Urinary bladder (tissue), 4 donors: Measurements from ENCODE around the gene NUDT21. TPM values are rescaled to one million over a fixed set of nuclear protein-coding genes. Genes with fewer than 3 reads are reported as not detected.

Experiments
- DNase-seq: peaks from one replicate; pipeline ENCODE4 v3.0.0-alpha.2; 2015; ENCODE audit errors: extremely low spot score
- H3K27ac ChIP-seq: one replicate; pipeline ENCODE4 v1.5.1; 2013; ENCODE audit warnings: low read depth, mild to moderate bottlenecking, moderate library complexity
- H3K36me3 ChIP-seq: one replicate; pipeline ENCODE4 v1.6.1; 2013; ENCODE audit warnings: mild to moderate bottlenecking, moderate library complexity; ENCODE audit not compliant: insufficient read depth
- H3K4me1 ChIP-seq: one replicate; pipeline ENCODE4 v1.6.1; 2013; ENCODE audit warnings: mild to moderate bottlenecking, moderate library complexity; ENCODE audit not compliant: insufficient read depth
- H3K4me3 ChIP-seq: one replicate; pipeline ENCODE4 v1.5.1; 2013; ENCODE audit warnings: low read depth, low read length
- WGBS: extraction: QIAGEN DNeasy Blood & Tissue Kit; methylation state at CpG from one replicate; pipeline ENCODE4 v1.1.7; 2013; 5-methylcytosine and 5-hydroxymethylcytosine counted together
- polyA plus RNA-seq: library from polyadenylated mRNA; stranded (reverse); fragments of 200-250 nt; gene quantifications from one replicate; pipeline ENCODE4 v1.2.3, GENCODE V29; 2013
- total RNA-seq: library from RNA; depleted of rRNA; stranded (reverse); fragments of >200 nt; gene quantifications from one replicate; pipeline ENCODE4 v1.2.3, GENCODE V29; 2014
- donor health status: healthy with polysubstance abuse.
- donor health status: healthy.

The NUDT21 gene
- total and polyA plus RNA-seq, 2 donors, result 47.3 to 144 TPM

- no peak for DNase-seq
Observed at GRCh38 chr16:56477096-56477878, 26.2 kb upstream of the NUDT21 start.

GRCh38 chr16:56475201-56475600 is 24.1 kb upstream of the NUDT21 start:
- 86% methylated on average over 2 of the region's 2 CpGs for WGBS
- no peaks in the 10 kb centered on the region for H3K4me1 ChIP-seq
- DNase-seq, result no peak
- no peak overlapping the region for H3K27ac ChIP-seq
- H3K4me3 ChIP-seq, result no peak overlapping the region
- peaks cover 10% of the 10 kb centered on the region for H3K36me3 ChIP-seq

More at GRCh38 chr16:56477096-56477878, 26.2 kb upstream of the NUDT21 start:
- peaks cover 5% of the 10 kb centered on the region for H3K36me3 ChIP-seq
- H3K4me3 ChIP-seq, result no peak overlapping the region
- no peak overlapping the region for H3K27ac ChIP-seq
- no peaks in the 10 kb centered on the region for H3K4me1 ChIP-seq
- WGBS, result 89% methylated on average over 2 of the region's 2 CpGs

GRCh38 chr16:56470666-56471065 is 19.5 kb upstream of the NUDT21 start:
- 90% methylated on average over 1 of the region's 1 CpG for WGBS
- Histone ChIP-seq H3K4me3 (no peak overlapping the region), H3K27ac (no peak overlapping the region), H3K36me3 (peaks cover 11% of the 10 kb centered on the region), H3K4me1 (no peaks in the 10 kb centered on the region)
- no peak for DNase-seq

GRCh38 chr16:56470232-56470631 is 19.1 kb upstream of the NUDT21 start:
- peaks cover 11% of the 10 kb centered on the region for H3K36me3 ChIP-seq
- no peak overlapping the region for H3K27ac ChIP-seq
- 87% methylated on average over 3 of the region's 3 CpGs for WGBS
- H3K4me3 ChIP-seq, result no peak overlapping the region
- no peak for DNase-seq
- no peaks in the 10 kb centered on the region for H3K4me1 ChIP-seq

GRCh38 chr16:56469748-56470147 is 18.6 kb upstream of the NUDT21 start:
- no peak for DNase-seq
- Histone ChIP-seq H3K27ac (no peak overlapping the region), H3K4me3 (no peak overlapping the region), H3K4me1 (no peaks in the 10 kb centered on the region), H3K36me3 (peaks cover 9% of the 10 kb centered on the region)
- 94% methylated on average over 7 of the region's 7 CpGs for WGBS

GRCh38 chr16:56468800-56469199 is 17.7 kb upstream of the NUDT21 start:
- DNase-seq, result no peak
- no peaks in the 10 kb centered on the region for H3K4me1 ChIP-seq
- H3K36me3 ChIP-seq, result peaks cover 8% of the 10 kb centered on the region
- H3K27ac ChIP-seq, result no peak overlapping the region
- H3K4me3 ChIP-seq, result no peak overlapping the region

- no peak overlapping the region for H3K4me3 ChIP-seq
- H3K4me1 ChIP-seq, result no peaks in the 10 kb centered on the region
- no peak for DNase-seq
- H3K27ac ChIP-seq, result no peak overlapping the region
- H3K36me3 ChIP-seq, result peaks cover 6% of the 10 kb centered on the region
- over 99% methylated on average over 2 of the region's 2 CpGs for WGBS
Observed at GRCh38 chr16:56466344-56466743, 15.2 kb upstream of the NUDT21 start.

- Histone ChIP-seq H3K4me1 (no peaks in the 10 kb centered on the region), H3K4me3 (no peak overlapping the region), H3K36me3 (no peaks in the 10 kb centered on the region), H3K27ac (no peak overlapping the region)
- WGBS, result 96% methylated on average over 6 of the region's 6 CpGs
- no peak for DNase-seq
Observed at GRCh38 chr16:56463153-56463552, 12.0 kb upstream of the NUDT21 start.

GRCh38 chr16:56462064-56462796 is 11.1 kb upstream of the NUDT21 start:
- Histone ChIP-seq H3K27ac (no peak overlapping the region), H3K4me1 (no peaks in the 10 kb centered on the region), H3K4me3 (no peak overlapping the region), H3K36me3 (no peaks in the 10 kb centered on the region)
- WGBS, result 65% methylated on average over 3 of the region's 3 CpGs
- DNase-seq, result no peak

GRCh38 chr16:56460101-56460500 is 9.0 kb upstream of the NUDT21 start:
- Histone ChIP-seq H3K4me1 (no peaks in the 10 kb centered on the region), H3K36me3 (peaks cover 1% of the 10 kb centered on the region), H3K27ac (no peak overlapping the region), H3K4me3 (no peak overlapping the region)
- 85% methylated on average over 2 of the region's 2 CpGs for whole genome bisulfite sequencing
- no peak for DNase-seq

- no peaks in the 10 kb centered on the region for H3K4me1 ChIP-seq
- H3K4me3 ChIP-seq, result no peak overlapping the region
- WGBS, result 93% methylated on average over 6 of the region's 6 CpGs
- no peak for DNase-seq
- H3K27ac ChIP-seq, result no peak overlapping the region
- H3K36me3 ChIP-seq, result peaks cover 4% of the 10 kb centered on the region
Observed at GRCh38 chr16:56457927-56458470, 6.9 kb upstream of the NUDT21 start.

- Histone ChIP-seq H3K4me3 (peak overlapping the region; percentile 57), H3K4me1 (peaks cover 3% of the 10 kb centered on the region), H3K36me3 (peaks cover 4% of the 10 kb centered on the region), H3K27ac (no peak overlapping the region)
- DNase-seq, result no peak
- 6% methylated on average over 31 of the region's 31 CpGs for WGBS
Observed at GRCh38 chr16:56451753-56452689, 889 bp upstream of the NUDT21 start.

GRCh38 chr16:56450275-56450985 is 702 bp downstream of the NUDT21 start:
- Histone ChIP-seq H3K36me3 (peaks cover 2% of the 10 kb centered on the region), H3K27ac (no peak overlapping the region), H3K4me1 (peaks cover 3% of the 10 kb centered on the region), H3K4me3 (peak overlapping the region; percentile 92)
- no peak for DNase-seq
- 6% methylated on average over 18 of the region's 18 CpGs for WGBS
